GM23338 (cell line): ENCODE data around the gene ADGRV1.

ENCODE experiments used
- CREB1 ChIP-seq: fragments of 250-450 bp; sonication (Bioruptor Pico); IDR thresholded peaks from 2 replicates; pipeline ENCODE4 v1.5.0; 2020; ENCODE audit warnings: low read depth, mild to moderate bottlenecking, moderate library complexity
- EZH2 ChIP-seq: fragments of 200-600 bp; sonication (generic); IDR thresholded peaks from one replicate; pipeline ENCODE4 v1.8.0; 2017; ENCODE audit warnings: antibody characterized with exemption, mild to moderate bottlenecking, low read depth; ENCODE audit not compliant: unreplicated experiment
- EZH2phosphoT487 ChIP-seq: fragments of 200-600 bp; sonication (generic); IDR thresholded peaks from one replicate; pipeline ENCODE4 v1.8.1; 2018; ENCODE audit warnings: antibody characterized with exemption; ENCODE audit not compliant: unreplicated experiment
- JUNB ChIP-seq: IDR thresholded peaks from one replicate; pipeline ENCODE4 v1.6.1; 2016; ENCODE audit warnings: antibody characterized with exemption; ENCODE audit not compliant: unreplicated experiment
- NANOG ChIP-seq: IDR thresholded peaks from 2 replicates; pipeline ENCODE4 v1.6.1; 2016; ENCODE audit warnings: antibody characterized with exemption, borderline replicate concordance
- POLR2AphosphoS5 ChIP-seq: IDR thresholded peaks from 2 replicates; pipeline ENCODE4 v1.6.1; 2016; ENCODE audit warnings: antibody characterized with exemption, low read depth
- STAT1 ChIP-seq: IDR thresholded peaks from one replicate; pipeline ENCODE4 v1.6.1; 2016; ENCODE audit warnings: antibody characterized with exemption; ENCODE audit not compliant: unreplicated experiment
- ZNF114 ChIP-seq: fragments of 250-450 bp; sonication (Bioruptor Pico); IDR thresholded peaks from 2 replicates; pipeline ENCODE4 v1.5.0; 2020; ENCODE audit warnings: mild to moderate bottlenecking, moderate library complexity
- TF ChIP-seq, protein P1 (sequence below), 2 experiments: fragments of 200-600 bp in 1 of 2; sonication (generic) in 1 of 2; conservative IDR thresholded peaks; 2 replicates each; pipeline versions ENCODE4 v1.5.1 to v1.6.1; 2016 to 2017; ENCODE audit warnings: antibody characterized with exemption in 2 of 2, low read depth in 2 of 2, mild to moderate bottlenecking in 2 of 2, moderate library complexity in 1 of 2
- TF ChIP-seq, protein P2 (sequence below): IDR thresholded peaks from one replicate; pipeline ENCODE4 v1.6.1; 2018; ENCODE audit warnings: antibody characterized with exemption; ENCODE audit not compliant: unreplicated experiment

DNA sequence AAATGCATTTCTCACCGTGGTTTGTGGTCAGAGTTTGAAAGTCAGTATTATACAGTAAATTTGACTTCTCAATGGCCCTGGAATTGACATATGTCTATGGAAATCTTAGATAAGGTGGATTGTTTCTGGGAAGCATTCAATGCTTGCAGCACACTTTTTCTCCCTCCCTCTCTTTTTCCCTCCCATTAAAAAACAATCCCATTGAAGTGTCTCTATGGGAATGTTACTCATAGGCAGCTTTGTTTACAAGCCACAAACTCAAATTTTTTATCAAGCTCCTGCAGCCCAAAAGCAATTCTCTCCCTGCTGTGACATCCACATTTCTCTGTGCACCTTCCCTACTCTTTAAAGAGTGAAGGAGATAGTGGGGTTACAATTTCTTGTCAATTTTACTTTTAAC lies 532.4 kb downstream of the ADGRV1 start:
- TF ChIP-seq POLR2AphosphoS5 (no peak), STAT1 (no peak), EZH2phosphoT487 (no peak), EZH2 (no peak), JUNB (no peak), CREB1 (no peak), ZNF114 (CRISPR knock-in tag) (no peak), NANOG (no peak)
- TF ChIP-seq, protein P1, sequence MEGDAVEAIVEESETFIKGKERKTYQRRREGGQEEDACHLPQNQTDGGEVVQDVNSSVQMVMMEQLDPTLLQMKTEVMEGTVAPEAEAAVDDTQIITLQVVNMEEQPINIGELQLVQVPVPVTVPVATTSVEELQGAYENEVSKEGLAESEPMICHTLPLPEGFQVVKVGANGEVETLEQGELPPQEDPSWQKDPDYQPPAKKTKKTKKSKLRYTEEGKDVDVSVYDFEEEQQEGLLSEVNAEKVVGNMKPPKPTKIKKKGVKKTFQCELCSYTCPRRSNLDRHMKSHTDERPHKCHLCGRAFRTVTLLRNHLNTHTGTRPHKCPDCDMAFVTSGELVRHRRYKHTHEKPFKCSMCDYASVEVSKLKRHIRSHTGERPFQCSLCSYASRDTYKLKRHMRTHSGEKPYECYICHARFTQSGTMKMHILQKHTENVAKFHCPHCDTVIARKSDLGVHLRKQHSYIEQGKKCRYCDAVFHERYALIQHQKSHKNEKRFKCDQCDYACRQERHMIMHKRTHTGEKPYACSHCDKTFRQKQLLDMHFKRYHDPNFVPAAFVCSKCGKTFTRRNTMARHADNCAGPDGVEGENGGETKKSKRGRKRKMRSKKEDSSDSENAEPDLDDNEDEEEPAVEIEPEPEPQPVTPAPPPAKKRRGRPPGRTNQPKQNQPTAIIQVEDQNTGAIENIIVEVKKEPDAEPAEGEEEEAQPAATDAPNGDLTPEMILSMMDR (conservative IDR thresholded peaks at IDR 0.05; ENCODE audit: low read depth in 2 of 2), result no peak
- TF ChIP-seq, protein P2, sequence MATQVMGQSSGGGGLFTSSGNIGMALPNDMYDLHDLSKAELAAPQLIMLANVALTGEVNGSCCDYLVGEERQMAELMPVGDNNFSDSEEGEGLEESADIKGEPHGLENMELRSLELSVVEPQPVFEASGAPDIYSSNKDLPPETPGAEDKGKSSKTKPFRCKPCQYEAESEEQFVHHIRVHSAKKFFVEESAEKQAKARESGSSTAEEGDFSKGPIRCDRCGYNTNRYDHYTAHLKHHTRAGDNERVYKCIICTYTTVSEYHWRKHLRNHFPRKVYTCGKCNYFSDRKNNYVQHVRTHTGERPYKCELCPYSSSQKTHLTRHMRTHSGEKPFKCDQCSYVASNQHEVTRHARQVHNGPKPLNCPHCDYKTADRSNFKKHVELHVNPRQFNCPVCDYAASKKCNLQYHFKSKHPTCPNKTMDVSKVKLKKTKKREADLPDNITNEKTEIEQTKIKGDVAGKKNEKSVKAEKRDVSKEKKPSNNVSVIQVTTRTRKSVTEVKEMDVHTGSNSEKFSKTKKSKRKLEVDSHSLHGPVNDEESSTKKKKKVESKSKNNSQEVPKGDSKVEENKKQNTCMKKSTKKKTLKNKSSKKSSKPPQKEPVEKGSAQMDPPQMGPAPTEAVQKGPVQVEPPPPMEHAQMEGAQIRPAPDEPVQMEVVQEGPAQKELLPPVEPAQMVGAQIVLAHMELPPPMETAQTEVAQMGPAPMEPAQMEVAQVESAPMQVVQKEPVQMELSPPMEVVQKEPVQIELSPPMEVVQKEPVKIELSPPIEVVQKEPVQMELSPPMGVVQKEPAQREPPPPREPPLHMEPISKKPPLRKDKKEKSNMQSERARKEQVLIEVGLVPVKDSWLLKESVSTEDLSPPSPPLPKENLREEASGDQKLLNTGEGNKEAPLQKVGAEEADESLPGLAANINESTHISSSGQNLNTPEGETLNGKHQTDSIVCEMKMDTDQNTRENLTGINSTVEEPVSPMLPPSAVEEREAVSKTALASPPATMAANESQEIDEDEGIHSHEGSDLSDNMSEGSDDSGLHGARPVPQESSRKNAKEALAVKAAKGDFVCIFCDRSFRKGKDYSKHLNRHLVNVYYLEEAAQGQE, result no peak
